IMR-90 (cell line): ENCODE results near the gene PBRM1. TPM values are rescaled to one million over a fixed set of nuclear protein-coding genes. Genes with fewer than 3 reads are reported as not detected.

ENCODE experiments used
- ATAC-seq: fragments of 200-7000 bp; cut with Tn5 transposase; 2 replicates; pipeline ENCODE4 v1.9.1; 2020; ENCODE audit warnings: low read depth, mild to moderate bottlenecking, moderate library complexity
- BruUV-seq: library from RNA; stranded (reverse); fragments of 400-500 nt; replicated peaks from 2 replicates; lab custom pipeline; 2021; lab: Mats Ljungman, UMichigan
- CTCF ChIA-PET: fragments of 300-600 bp; formaldehyde crosslinking; extraction: SDS; loops from one replicate; lab custom pipeline; 2021; ENCODE audit warnings: antibody characterized with exemption; lab: Yijun Ruan, JAX
- POLR2A ChIA-PET: fragments of 300-600 bp; sonication (Branson Sonifier 250); formaldehyde crosslinking; loops from one replicate; lab custom pipeline; 2022; ENCODE audit warnings: antibody characterized with exemption; ENCODE audit not compliant: unreplicated experiment; lab: Charles Lee
- DNase-seq: peaks from one replicate; pipeline ENCODE4 v3.0.0; 2013
- H2AFZ ChIP-seq: replicated peaks from 2 replicates; pipeline ENCODE3; 2013; ENCODE audit warnings: low read length, mild to moderate bottlenecking; ENCODE audit not compliant: poor library complexity
- H2AK5ac ChIP-seq: 2 replicates; pipeline ENCODE4 v1.6.1; 2013; ENCODE audit warnings: low read depth, low read length, inconsistent platforms
- H2AK9ac ChIP-seq: replicated peaks from 2 replicates; pipeline ENCODE3; 2013; ENCODE audit warnings: mild to moderate bottlenecking, low read depth, low read length, moderate library complexity; ENCODE audit not compliant: poor library complexity
- H2BK120ac ChIP-seq: 2 replicates; pipeline ENCODE4 v1.6.1; 2013; ENCODE audit warnings: low read depth, low read length, inconsistent platforms
- H2BK15ac ChIP-seq: 3 replicates; pipeline ENCODE4 v1.6.1; 2013; ENCODE audit warnings: low read depth, low read length, inconsistent platforms
- H2BK20ac ChIP-seq: 2 replicates; pipeline ENCODE4 v1.6.1; 2013; ENCODE audit warnings: low read depth, mild to moderate bottlenecking, inconsistent platforms, low read length, moderate library complexity
- H2BK5ac ChIP-seq: 2 replicates; pipeline ENCODE4 v1.6.1; 2013; ENCODE audit warnings: mild to moderate bottlenecking, low read depth, low read length, inconsistent platforms; ENCODE audit not compliant: poor library complexity, severe bottlenecking
- H3K14ac ChIP-seq: replicated peaks from 2 replicates; pipeline ENCODE4 v1.6.1; 2013; ENCODE audit warnings: low read depth, low read length, inconsistent platforms
- H3K18ac ChIP-seq: 2 replicates; pipeline ENCODE4 v1.6.1; 2013; ENCODE audit warnings: low read depth, low read length, control low read depth
- H3K23ac ChIP-seq: 2 replicates; pipeline ENCODE4 v1.6.1; 2013; ENCODE audit warnings: low read depth, low read length, inconsistent platforms
- H3K27ac ChIP-seq: 2 replicates; pipeline ENCODE4 v1.5.1; 2013; ENCODE audit warnings: mild to moderate bottlenecking, control low read depth, low read length; ENCODE audit not compliant: insufficient read depth
- H3K27me3 ChIP-seq: 2 replicates; pipeline ENCODE4 v1.6.1; 2013; ENCODE audit warnings: low read length; ENCODE audit not compliant: control insufficient read depth, insufficient read depth
- H3K36me3 ChIP-seq: 2 replicates; pipeline ENCODE4 v1.6.1; 2013; ENCODE audit warnings: low read length, mixed read lengths; ENCODE audit not compliant: control insufficient read depth, insufficient read depth
- H3K4ac ChIP-seq: 2 replicates; pipeline ENCODE4 v1.6.1; 2013; ENCODE audit warnings: low read depth, low read length, inconsistent platforms
- H3K4me1 ChIP-seq: 2 replicates; pipeline ENCODE4 v1.6.1; 2013; ENCODE audit warnings: low read length, mixed read lengths; ENCODE audit not compliant: control insufficient read depth, insufficient read depth
- H3K4me2 ChIP-seq: 2 replicates; pipeline ENCODE4 v1.6.1; 2013; ENCODE audit warnings: low read depth, mild to moderate bottlenecking, control low read depth, low read length, moderate library complexity
- H3K4me3 ChIP-seq: 2 replicates; pipeline ENCODE4 v1.5.1; 2013; ENCODE audit warnings: low read depth, mild to moderate bottlenecking, control low read depth, low read length, moderate library complexity; ENCODE audit not compliant: insufficient read depth
- H3K56ac ChIP-seq: 2 replicates; pipeline ENCODE4 v1.6.1; 2013; ENCODE audit warnings: low read length, inconsistent platforms; ENCODE audit not compliant: insufficient read depth; ENCODE audit errors: extremely low read depth
- H3K79me1 ChIP-seq, 2 experiments: 2 replicates each; pipeline ENCODE4 v1.6.1; 2013; ENCODE audit warnings: low read length in 2 of 2, inconsistent platforms in 1 of 2, low read depth in 1 of 2
- H3K9ac ChIP-seq: 2 replicates; pipeline ENCODE4 v1.6.1; 2013; ENCODE audit warnings: low read depth, low read length, control low read depth
- H3K9me1 ChIP-seq: 2 replicates; pipeline ENCODE4 v1.6.1; 2013; ENCODE audit warnings: low read length, inconsistent platforms; ENCODE audit not compliant: insufficient read depth
- H3K9me3 ChIP-seq: 2 replicates; pipeline ENCODE4 v1.6.1; 2013; ENCODE audit warnings: low read length; ENCODE audit not compliant: control insufficient read depth, insufficient read depth
- H4K20me1 ChIP-seq: 2 replicates; pipeline ENCODE4 v1.6.1; 2013; ENCODE audit warnings: low read length, inconsistent platforms; ENCODE audit not compliant: insufficient read depth
- H4K5ac ChIP-seq: 2 replicates; pipeline ENCODE4 v1.6.1; 2013; ENCODE audit warnings: mild to moderate bottlenecking, low read depth, low read length, control low read depth
- H4K8ac ChIP-seq, 2 experiments: 2 replicates each; pipeline ENCODE4 v1.6.1; 2013; ENCODE audit warnings: low read depth in 2 of 2, low read length in 2 of 2, control low read depth in 1 of 2, inconsistent platforms in 1 of 2
- H4K91ac ChIP-seq: 2 replicates; pipeline ENCODE4 v1.6.1; 2013; ENCODE audit warnings: low read depth, low read length, inconsistent platforms; ENCODE audit not compliant: insufficient read depth
- BHLHE40 ChIP-seq: fragments of 150-350 bp; IDR thresholded peaks from 2 replicates; pipeline ENCODE4 v1.6.1; 2016; ENCODE audit warnings: mild to moderate bottlenecking, low read depth, low read length
- FOS ChIP-seq: fragments of 150-350 bp; IDR thresholded peaks from 2 replicates; pipeline ENCODE4 v1.6.1; 2016; ENCODE audit warnings: low read depth, low read length
- MAFK ChIP-seq: IDR thresholded peaks from 2 replicates; pipeline ENCODE4 v1.6.1; 2012; ENCODE audit warnings: low read depth, low read length, improper control_type of control experiment
- MXI1 ChIP-seq: IDR thresholded peaks from 2 replicates; pipeline ENCODE4 v1.6.1; 2012; ENCODE audit warnings: low read depth, mild to moderate bottlenecking, low read length, moderate library complexity, borderline replicate concordance
- RAD21 ChIP-seq: IDR thresholded peaks from 2 replicates; pipeline ENCODE4 v1.6.1; 2012; ENCODE audit warnings: low read length, improper control_type of control experiment
- RCOR1 ChIP-seq: IDR thresholded peaks from 2 replicates; pipeline ENCODE4 v1.6.1; 2012; ENCODE audit warnings: mild to moderate bottlenecking, low read length, improper control_type of control experiment; ENCODE audit not compliant: insufficient replicate concordance
- SMC3 ChIP-seq: fragments of 150-350 bp; IDR thresholded peaks from 2 replicates; pipeline ENCODE4 v1.6.1; 2016; ENCODE audit warnings: low read depth, mild to moderate bottlenecking, antibody characterized with exemption, low read length, moderate library complexity
- WGBS, 2 experiments: methylation state at CpG; one replicate each; pipeline versions ENCODE4 v1.1.5 to v1.1.7; 2013; ENCODE audit warnings: missing lambda C conversion rate in 2 of 2; ENCODE audit not compliant: insufficient read length in 1 of 2; ENCODE audit errors: extremely low coverage in 2 of 2; 5-methylcytosine and 5-hydroxymethylcytosine counted together
- dilution Hi-C: fragments of 300-500 bp; cut with HindIII; formaldehyde crosslinking; loops from one replicate; pipeline ENCODE4 v1.14.3; 2018; ENCODE audit warnings: low sequenced_read_pairs; ENCODE audit not compliant: unreplicated experiment
- in situ Hi-C: fragments of 300-500 bp; cut with MboI; formaldehyde crosslinking; loops from 3 replicates; pipeline ENCODE4 v1.14.3; 2019; ENCODE audit warnings: low sequenced_read_pairs, inconsistent platforms, mixed read lengths
- intact Hi-C: fragments of 100-400 bp; cut with micrococcal nuclease; formaldehyde crosslinking; loops from 2 replicates; pipeline ENCODE4 v1.10.0; 2022
- polyA plus RNA-seq, 3 experiments: library from polyadenylated mRNA; depleted of rRNA; stranded (reverse); fragments of >200 nt; gene quantifications; 2 replicates each; pipeline ENCODE4 v1.2.3, GENCODE V29; 2012; ENCODE audit warnings: low replicate concordance in 1 of 3
- total RNA-seq: library from RNA; depleted of rRNA; stranded (reverse); fragments of >200 nt; gene quantifications from 2 replicates; pipeline ENCODE4 v1.2.3, GENCODE V29; 2012
- TF ChIP-seq, protein P1 (sequence below): fragments of 150-350 bp; IDR thresholded peaks from 2 replicates; pipeline ENCODE4 v1.6.1; 2017; ENCODE audit warnings: mild to moderate bottlenecking, antibody characterized with exemption, low read length, low read depth

PBRM1 gene
- total and polyA plus RNA-seq, 2 of the 4 experiments (the other 2 are of a cell fraction), result 16.5 to 72.6 TPM

DNA sequence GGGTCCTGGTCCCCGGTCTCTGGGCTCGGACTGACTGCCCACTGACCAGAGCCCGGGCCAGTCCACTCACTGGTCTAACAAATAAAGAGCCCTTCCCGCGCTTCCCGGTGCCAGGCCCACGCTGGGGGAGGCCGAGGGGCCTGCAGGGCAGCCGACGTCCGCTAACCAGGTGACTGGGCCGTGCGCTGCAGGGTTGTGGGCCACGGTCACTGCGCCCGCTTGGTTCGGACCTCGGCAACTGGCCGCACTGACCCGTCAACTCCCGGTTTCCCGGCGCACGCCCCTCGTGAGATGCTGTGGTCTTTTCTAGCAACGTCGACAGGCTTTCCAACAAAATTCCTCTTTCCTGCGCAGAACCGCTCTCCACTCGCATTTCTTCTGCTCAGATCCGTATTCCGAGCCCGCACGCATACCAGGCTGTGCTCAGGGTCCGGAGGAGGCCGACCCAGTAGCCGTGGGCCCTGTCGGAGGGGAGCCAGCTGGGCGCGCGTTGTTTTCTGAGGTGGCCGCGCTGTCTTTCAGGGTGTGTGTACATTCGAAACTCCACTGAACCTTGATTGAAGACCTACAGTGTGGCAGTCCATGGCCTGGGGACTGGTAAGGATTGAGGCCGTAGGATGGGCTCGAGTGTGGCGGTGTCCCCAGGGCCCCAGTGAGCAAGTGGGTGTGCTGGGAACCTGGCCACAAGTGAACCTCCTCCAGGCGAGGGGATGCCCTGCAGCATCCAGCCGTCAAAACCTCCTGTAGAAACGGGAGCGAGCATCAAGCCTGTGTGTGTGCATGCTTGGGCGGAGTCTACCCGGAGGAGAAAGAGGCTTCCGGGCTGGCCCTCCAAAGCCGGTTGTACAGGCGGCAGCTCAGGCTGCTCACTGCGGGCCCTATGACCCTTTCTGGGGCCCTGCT, 151.2 kb downstream of the PBRM1 start:
- peak overlapping the region; percentile 80 for H3K9ac ChIP-seq
- peak overlapping the region; percentile 88 for H3K4me2 ChIP-seq
- TF ChIP-seq FOS, result no peak
- TF ChIP-seq MAFK, result no peak
- TF ChIP-seq, protein P1, sequence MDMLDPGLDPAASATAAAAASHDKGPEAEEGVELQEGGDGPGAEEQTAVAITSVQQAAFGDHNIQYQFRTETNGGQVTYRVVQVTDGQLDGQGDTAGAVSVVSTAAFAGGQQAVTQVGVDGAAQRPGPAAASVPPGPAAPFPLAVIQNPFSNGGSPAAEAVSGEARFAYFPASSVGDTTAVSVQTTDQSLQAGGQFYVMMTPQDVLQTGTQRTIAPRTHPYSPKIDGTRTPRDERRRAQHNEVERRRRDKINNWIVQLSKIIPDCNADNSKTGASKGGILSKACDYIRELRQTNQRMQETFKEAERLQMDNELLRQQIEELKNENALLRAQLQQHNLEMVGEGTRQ, result no peak
- no peak for TF ChIP-seq BHLHE40
- no peak for TF ChIP-seq RAD21
- no peak for TF ChIP-seq SMC3
- no peak for TF ChIP-seq MXI1
- TF ChIP-seq RCOR1, result no peak
- ChIA-PET POLR2A (no interaction called here), CTCF (no interaction called here)
- H4K5ac ChIP-seq, result peak overlapping the region; percentile 32
- no peaks in the 10 kb centered on the region for H3K27me3 ChIP-seq
- H3K14ac ChIP-seq, result peak overlapping the region; percentile 38
- in situ Hi-C loops (no loop called here), dilution Hi-C loops (no loop called here), intact Hi-C loops (no loop called here)
- H3K27ac ChIP-seq, result peak overlapping the region; percentile 79
- 0 out of 2 replicates have a peak overlapping the region, but pooled peaks have one; percentile 5 for H3K18ac ChIP-seq
- H2AFZ ChIP-seq, result peak overlapping the region; percentile 88
- H2BK120ac ChIP-seq, result peak overlapping the region; percentile 49; the same call in 1 of the 2 replicates
- H2BK20ac ChIP-seq, result no peak overlapping the region
- H4K20me1 ChIP-seq, result peaks cover 56% of the 10 kb centered on the region
- peak overlapping the region; percentile 74 for H3K4me3 ChIP-seq
- H3K9me1 ChIP-seq, result peaks cover 35% of the 10 kb centered on the region
- WGBS, 2 experiments, result 8% methylated on average over 33 of the region's 57 CpGs; no CpG with 5 or more reads in 1 of the 2 experiments
- H2BK15ac ChIP-seq, result peak overlapping the region; percentile 53; the same call in 2 of the 3 replicates
- BruUV-seq, result no TSS peak
- 0 out of 2 replicates have a peak overlapping the region, but pooled peaks have one; percentile 4 for H3K56ac ChIP-seq
- peak overlapping the region; percentile 93 for H3K4ac ChIP-seq
- H3K4me1 ChIP-seq, result peaks cover 34% of the 10 kb centered on the region
- peak overlapping the region; percentile 65 for H2BK5ac ChIP-seq
- H2AK9ac ChIP-seq, result peak overlapping the region; percentile 93
- peaks cover 32 to 82% of the 10 kb centered on the region in 2 experiments for H3K79me1 ChIP-seq
- DNase-seq (peak; percentile 28), ATAC-seq (no peak)
- no peaks in the 10 kb centered on the region for H3K9me3 ChIP-seq
- H3K36me3 ChIP-seq, result no peaks in the 10 kb centered on the region
- peak overlapping the region; percentile 83 to 89 for H4K8ac ChIP-seq
- peak overlapping the region; percentile 84; the same call in 1 of the 2 replicates for H3K23ac ChIP-seq
- H2AK5ac ChIP-seq, result peak overlapping the region; percentile 83
- peak overlapping the region; percentile 73 for H4K91ac ChIP-seq
